Measurements from ENCODE around the gene CNPPD1.

The CNPPD1 gene

DNA sequence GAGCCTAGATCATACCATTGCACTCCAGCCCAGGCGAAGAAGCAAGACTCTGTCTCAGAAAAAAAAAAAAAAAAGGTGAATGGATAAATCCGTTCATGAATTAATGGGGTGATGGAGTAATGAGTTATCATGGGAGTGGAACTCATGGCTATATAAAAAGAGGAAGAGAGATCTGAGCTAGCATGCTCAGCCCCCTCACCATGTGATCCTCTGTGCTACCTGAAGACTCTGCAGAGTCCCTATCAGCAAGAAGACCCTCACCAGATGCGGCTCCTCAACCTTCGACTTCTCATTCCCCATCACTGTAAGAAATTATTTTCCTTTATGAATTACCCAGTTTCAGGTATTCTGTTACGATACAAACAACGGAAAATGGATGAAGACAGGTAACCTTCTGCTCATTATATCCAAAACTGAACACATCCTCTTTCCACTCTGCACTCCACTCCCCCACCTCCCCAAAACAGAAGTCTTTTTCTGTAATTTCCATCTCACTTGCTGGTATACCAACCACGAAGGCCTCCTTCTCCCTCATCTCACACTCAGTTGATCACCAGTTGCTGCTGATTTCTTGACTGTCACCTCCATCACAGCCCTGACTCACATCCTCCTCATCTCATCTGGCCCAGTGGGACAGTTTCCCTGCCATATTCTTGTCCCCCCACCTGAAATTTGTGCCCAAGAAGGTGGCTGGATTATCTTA lies 10.2 kb upstream of the CNPPD1 start:
- Histone ChIP-seq H3K36me3 (ENCODE audit: control insufficient read depth, insufficient read depth, low read length) (peaks cover 25% of the 10 kb centered on the region), H3K27ac (ENCODE audit: low read depth, low read length) (no peak overlapping the region), H3K4me3 (ENCODE audit: low read depth, low read length) (no peak overlapping the region), H3K4me1 (ENCODE audit: control insufficient read depth, insufficient read depth, low read length) (no peaks in the 10 kb centered on the region), H3K9ac (ENCODE audit: low read length) (no peak overlapping the region), H3K27me3 (ENCODE audit: control insufficient read depth, insufficient read depth, low read length) (no peaks in the 10 kb centered on the region), H3K9me3 (ENCODE audit: control insufficient read depth, insufficient read depth, low read depth, low read length) (no peaks in the 10 kb centered on the region)

DNA sequence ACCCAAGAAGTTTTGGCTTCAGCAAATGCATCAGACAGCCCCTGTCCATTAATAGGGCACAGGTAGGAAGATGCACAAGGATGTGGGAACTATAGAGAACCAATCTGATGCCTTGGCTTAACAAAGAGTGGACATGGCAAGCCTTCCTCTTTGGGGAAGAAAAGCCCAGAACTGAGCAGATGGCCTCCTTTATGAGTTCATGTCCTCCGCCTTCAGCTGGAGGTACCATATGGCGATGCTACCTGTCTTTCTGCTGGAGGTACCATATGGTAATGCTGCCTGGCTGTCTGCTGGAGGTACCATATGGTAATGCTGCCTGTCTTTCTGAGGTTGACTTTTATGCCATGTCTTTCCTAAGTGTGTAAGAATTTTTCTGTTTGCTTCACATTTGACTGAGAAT lies 7.4 kb upstream of the CNPPD1 start:
- H3K4me1 ChIP-seq (ENCODE audit: control insufficient read depth, insufficient read depth, low read length) = peaks cover 1% of the 10 kb centered on the region; the same call in 1 of the 2 replicates
- H3K27ac ChIP-seq (ENCODE audit: low read depth, low read length) = no peak overlapping the region
- H3K36me3 ChIP-seq (ENCODE audit: control insufficient read depth, insufficient read depth, low read length) = peaks cover 49% of the 10 kb centered on the region

DNA sequence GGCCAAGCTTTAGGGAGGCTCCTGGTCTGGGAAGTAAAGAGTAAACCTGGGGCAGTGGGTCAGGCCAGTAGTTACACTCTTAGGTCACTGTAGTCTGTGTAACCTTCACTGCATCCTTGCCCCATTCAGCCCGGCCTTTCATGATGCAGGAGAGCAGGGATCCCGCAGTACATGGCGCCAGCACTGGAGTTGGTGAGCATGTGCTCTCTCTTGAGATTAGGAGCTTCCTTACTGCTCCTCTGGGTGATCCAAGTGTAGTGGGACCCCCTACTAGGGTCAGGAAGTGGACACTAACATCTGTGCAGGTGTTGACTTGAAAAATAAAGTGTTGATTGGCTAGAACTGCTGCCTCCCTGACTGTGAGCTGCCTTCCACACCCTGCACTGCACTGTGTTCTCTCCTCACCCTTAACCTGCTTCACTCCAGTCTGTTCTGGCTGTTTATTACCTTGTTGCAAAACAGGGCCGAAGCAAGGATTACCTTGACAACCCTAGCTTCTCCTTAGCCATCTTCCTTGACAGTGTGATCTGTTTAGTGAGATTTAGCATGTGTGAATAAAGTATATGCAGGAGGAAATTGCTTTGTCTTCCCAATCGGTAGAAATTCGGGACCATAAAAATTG lies 6.5 kb upstream of the CNPPD1 start:
- H3K4me3 ChIP-seq (ENCODE audit: low read depth, low read length) = no peak overlapping the region
- H3K36me3 ChIP-seq (ENCODE audit: control insufficient read depth, insufficient read depth, low read length) = peaks cover 49% of the 10 kb centered on the region
- no peaks in the 10 kb centered on the region for H3K27me3 ChIP-seq (ENCODE audit: control insufficient read depth, insufficient read depth, low read length)
- H3K9me3 ChIP-seq (ENCODE audit: control insufficient read depth, insufficient read depth, low read depth, low read length) = no peaks in the 10 kb centered on the region
- H3K4me1 ChIP-seq (ENCODE audit: control insufficient read depth, insufficient read depth, low read length) = peaks cover 6% of the 10 kb centered on the region
- H3K9ac ChIP-seq (ENCODE audit: low read length) = no peak overlapping the region
- H3K27ac ChIP-seq (ENCODE audit: low read depth, low read length) = no peak overlapping the region

More for the DNA sequence above, 7.4 kb upstream of the CNPPD1 start:
- Histone ChIP-seq H3K27me3 (ENCODE audit: control insufficient read depth, insufficient read depth, low read length) (no peaks in the 10 kb centered on the region), H3K4me3 (ENCODE audit: low read depth, low read length) (no peak overlapping the region), H3K9ac (ENCODE audit: low read length) (no peak overlapping the region), H3K9me3 (ENCODE audit: control insufficient read depth, insufficient read depth, low read depth, low read length) (no peaks in the 10 kb centered on the region)

DNA sequence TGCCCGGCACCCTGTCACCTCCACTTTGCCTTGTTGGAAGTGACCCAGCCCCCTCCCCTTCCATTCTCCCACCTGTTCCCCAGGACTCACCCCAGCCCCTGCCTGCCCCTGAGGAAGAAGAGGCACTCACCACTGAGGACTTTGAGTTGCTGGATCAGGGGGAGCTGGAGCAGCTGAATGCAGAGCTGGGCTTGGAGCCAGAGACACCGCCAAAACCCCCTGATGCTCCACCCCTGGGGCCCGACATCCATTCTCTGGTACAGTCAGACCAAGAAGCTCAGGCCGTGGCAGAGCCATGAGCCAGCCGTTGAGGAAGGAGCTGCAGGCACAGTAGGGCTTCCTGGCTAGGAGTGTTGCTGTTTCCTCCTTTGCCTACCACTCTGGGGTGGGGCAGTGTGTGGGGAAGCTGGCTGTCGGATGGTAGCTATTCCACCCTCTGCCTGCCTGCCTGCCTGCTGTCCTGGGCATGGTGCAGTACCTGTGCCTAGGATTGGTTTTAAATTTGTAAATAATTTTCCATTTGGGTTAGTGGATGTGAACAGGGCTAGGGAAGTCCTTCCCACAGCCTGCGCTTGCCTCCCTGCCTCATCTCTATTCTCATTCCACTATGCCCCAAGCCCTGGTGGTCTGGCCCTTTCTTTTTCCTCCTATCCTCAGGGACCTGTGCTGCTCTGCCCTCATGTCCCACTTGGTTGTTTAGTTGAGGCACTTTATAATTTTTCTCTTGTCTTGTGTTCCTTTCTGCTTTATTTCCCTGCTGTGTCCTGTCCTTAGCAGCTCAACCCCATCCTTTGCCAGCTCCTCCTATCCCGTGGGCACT lies 5.8 kb upstream of the CNPPD1 start:
- H3K36me3 ChIP-seq (ENCODE audit: control insufficient read depth, insufficient read depth, low read length) = peaks cover 49% of the 10 kb centered on the region
- no peaks in the 10 kb centered on the region for H3K9me3 ChIP-seq (ENCODE audit: control insufficient read depth, insufficient read depth, low read depth, low read length)
- H3K27me3 ChIP-seq (ENCODE audit: control insufficient read depth, insufficient read depth, low read length) = no peaks in the 10 kb centered on the region
- no peak overlapping the region for H3K4me3 ChIP-seq (ENCODE audit: low read depth, low read length)
- H3K27ac ChIP-seq (ENCODE audit: low read depth, low read length) = no peak overlapping the region
- H3K9ac ChIP-seq (ENCODE audit: low read length) = no peak overlapping the region
- peaks cover 6% of the 10 kb centered on the region for H3K4me1 ChIP-seq (ENCODE audit: control insufficient read depth, insufficient read depth, low read length)

DNA sequence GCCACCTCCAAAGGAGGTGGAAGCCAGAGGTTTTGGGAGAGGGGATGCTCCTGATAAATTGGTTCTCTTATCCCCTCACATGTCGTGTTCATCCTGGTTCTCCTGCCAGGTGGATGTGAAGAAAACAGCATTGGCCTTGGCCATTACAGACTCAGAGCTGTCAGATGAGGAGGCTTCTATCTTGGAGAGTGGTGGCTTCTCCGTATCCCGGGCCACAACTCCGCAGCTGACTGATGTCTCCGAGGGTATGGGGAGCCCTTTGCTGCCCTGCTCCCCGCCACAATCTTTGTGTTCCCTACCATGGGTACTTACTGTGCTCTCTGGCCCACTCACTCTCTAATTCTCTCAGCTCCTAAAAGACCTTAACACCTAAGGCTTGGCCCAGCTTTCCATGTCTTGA lies 4.8 kb upstream of the CNPPD1 start:
- no peaks in the 10 kb centered on the region for H3K9me3 ChIP-seq (ENCODE audit: control insufficient read depth, insufficient read depth, low read depth, low read length)
- H3K4me3 ChIP-seq (ENCODE audit: low read depth, low read length) = no peak overlapping the region
- H3K27ac ChIP-seq (ENCODE audit: low read depth, low read length) = no peak overlapping the region
- no peak overlapping the region for H3K9ac ChIP-seq (ENCODE audit: low read length)
- H3K27me3 ChIP-seq (ENCODE audit: control insufficient read depth, insufficient read depth, low read length) = no peaks in the 10 kb centered on the region
- H3K4me1 ChIP-seq (ENCODE audit: control insufficient read depth, insufficient read depth, low read length) = peaks cover 6% of the 10 kb centered on the region
- H3K36me3 ChIP-seq (ENCODE audit: control insufficient read depth, insufficient read depth, low read length) = peaks cover 49% of the 10 kb centered on the region

DNA sequence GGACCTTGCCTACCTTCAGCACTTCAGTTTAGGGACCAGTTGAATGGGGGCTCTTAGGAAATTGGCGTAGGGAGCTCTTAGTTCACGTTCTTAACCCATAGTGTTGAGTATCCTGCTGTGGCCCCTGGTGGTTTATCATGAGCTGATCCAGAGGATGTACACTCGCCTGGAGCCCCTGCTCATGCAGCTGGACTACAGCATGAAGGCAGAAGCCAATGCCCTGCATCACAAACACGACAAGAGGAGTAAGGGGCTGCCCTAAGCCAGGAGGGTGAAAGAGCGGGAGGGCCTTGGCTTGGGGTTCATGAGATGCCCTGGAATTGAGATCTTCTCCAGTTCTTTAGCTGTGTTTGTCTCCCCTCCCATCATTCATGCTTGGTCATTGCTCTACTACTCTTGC lies 4.2 kb upstream of the CNPPD1 start:
- Histone ChIP-seq H3K27me3 (ENCODE audit: control insufficient read depth, insufficient read depth, low read length) (no peaks in the 10 kb centered on the region), H3K27ac (ENCODE audit: low read depth, low read length) (no peak overlapping the region), H3K4me1 (ENCODE audit: control insufficient read depth, insufficient read depth, low read length) (peaks cover 8% of the 10 kb centered on the region), H3K9me3 (ENCODE audit: control insufficient read depth, insufficient read depth, low read depth, low read length) (no peaks in the 10 kb centered on the region), H3K4me3 (ENCODE audit: low read depth, low read length) (no peak overlapping the region), H3K9ac (ENCODE audit: low read length) (no peak overlapping the region), H3K36me3 (ENCODE audit: control insufficient read depth, insufficient read depth, low read length) (peaks cover 49% of the 10 kb centered on the region)

DNA sequence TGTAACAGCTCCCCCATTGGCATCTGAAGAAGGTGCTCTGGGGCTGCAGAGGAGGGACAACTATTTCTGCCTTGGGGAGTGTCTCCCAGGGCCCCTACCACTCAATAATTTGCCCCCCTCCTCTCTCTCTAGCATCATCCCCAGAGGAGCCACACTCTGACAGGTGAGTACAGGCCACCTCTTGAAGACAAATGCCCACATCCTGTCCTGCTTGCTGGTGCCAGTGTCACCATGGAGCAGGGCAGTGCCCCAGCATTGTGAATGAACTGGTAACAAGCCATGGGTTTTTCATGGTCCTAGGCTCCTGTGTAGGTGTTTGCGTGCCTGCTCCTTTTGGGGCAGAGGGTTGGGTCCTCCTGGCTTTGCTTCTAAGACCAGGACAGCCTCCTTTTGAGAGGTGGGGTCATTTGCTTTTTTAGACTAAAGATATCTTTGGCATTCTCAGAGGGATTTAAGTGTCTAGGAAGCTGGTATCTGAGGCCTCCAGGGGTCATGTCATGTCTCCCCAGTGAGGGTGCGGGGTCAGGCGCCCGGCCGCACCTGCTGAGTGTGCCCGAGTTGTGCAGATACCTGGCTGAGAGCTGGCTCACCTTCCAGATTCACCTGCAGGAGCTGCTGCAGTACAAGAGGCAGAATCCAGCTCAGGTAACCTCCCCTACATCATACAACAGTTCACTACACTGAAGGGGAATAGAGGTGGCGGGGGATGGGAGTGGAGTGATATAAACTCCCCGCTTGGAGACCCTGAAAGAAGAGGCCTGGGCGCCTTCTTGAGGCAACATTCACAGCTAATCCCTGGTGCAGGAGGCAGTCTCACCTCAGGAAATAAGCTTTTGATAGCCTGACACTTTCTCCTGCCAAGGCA lies 3.1 kb upstream of the CNPPD1 start:
- no peaks in the 10 kb centered on the region for H3K9me3 ChIP-seq (ENCODE audit: control insufficient read depth, insufficient read depth, low read depth, low read length)
- peaks cover 12% of the 10 kb centered on the region for H3K4me1 ChIP-seq (ENCODE audit: control insufficient read depth, insufficient read depth, low read length)
- no peak overlapping the region for H3K9ac ChIP-seq (ENCODE audit: low read length)
- no peak overlapping the region for H3K4me3 ChIP-seq (ENCODE audit: low read depth, low read length)
- H3K27ac ChIP-seq (ENCODE audit: low read depth, low read length) = no peak overlapping the region
- H3K36me3 ChIP-seq (ENCODE audit: control insufficient read depth, insufficient read depth, low read length) = peaks cover 51% of the 10 kb centered on the region
- no peaks in the 10 kb centered on the region for H3K27me3 ChIP-seq (ENCODE audit: control insufficient read depth, insufficient read depth, low read length)

DNA sequence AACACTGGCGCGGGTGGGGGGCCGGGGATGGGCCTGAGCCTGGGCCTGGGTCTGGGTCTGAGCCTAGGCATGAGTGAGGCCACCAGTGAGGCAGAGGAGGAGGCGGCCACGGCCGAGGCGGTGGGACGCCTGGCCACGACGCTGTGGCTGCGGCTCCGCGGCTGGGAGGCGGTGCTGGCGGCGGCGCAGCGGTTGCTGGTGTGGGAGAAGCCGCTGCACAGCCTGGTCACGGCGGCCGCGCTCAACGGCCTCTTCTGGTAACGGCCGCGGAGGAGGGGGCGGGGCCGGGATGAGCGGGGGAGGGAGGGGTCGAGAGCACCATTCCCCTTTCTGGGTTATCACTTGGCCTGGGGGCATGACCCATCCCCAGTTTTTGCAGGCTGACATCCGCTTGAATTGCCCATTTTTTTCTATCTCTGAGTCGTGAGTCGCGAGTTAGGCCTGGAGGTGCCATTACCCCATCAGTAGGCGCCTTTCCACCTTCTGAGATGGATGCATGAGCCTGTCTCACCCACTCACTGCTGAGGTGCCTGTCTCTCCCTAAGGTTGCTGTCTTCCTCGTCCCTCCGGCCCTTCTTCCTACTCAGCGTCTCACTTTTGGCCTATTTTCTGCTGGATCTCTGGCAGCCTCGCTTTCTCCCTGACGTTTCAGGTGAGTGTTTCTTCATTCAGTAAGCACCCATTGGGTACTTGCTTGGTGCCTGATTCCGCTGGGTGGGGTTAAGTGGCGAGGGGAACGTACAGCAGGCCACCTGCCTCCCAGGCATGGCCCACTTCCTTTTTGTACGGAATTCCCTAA lies 1.9 kb upstream of the CNPPD1 start:
- peaks cover 51% of the 10 kb centered on the region for H3K36me3 ChIP-seq (ENCODE audit: control insufficient read depth, insufficient read depth, low read length)
- H3K4me3 ChIP-seq (ENCODE audit: low read depth, low read length) = peak overlapping the region; percentile 98
- no peak overlapping the region for H3K27ac ChIP-seq (ENCODE audit: low read depth, low read length)
- H3K9ac ChIP-seq (ENCODE audit: low read length) = peak overlapping the region; percentile 72
- no peaks in the 10 kb centered on the region for H3K9me3 ChIP-seq (ENCODE audit: control insufficient read depth, insufficient read depth, low read depth, low read length)
- H3K4me1 ChIP-seq (ENCODE audit: control insufficient read depth, insufficient read depth, low read length) = peaks cover 12% of the 10 kb centered on the region
- no peaks in the 10 kb centered on the region for H3K27me3 ChIP-seq (ENCODE audit: control insufficient read depth, insufficient read depth, low read length)

DNA sequence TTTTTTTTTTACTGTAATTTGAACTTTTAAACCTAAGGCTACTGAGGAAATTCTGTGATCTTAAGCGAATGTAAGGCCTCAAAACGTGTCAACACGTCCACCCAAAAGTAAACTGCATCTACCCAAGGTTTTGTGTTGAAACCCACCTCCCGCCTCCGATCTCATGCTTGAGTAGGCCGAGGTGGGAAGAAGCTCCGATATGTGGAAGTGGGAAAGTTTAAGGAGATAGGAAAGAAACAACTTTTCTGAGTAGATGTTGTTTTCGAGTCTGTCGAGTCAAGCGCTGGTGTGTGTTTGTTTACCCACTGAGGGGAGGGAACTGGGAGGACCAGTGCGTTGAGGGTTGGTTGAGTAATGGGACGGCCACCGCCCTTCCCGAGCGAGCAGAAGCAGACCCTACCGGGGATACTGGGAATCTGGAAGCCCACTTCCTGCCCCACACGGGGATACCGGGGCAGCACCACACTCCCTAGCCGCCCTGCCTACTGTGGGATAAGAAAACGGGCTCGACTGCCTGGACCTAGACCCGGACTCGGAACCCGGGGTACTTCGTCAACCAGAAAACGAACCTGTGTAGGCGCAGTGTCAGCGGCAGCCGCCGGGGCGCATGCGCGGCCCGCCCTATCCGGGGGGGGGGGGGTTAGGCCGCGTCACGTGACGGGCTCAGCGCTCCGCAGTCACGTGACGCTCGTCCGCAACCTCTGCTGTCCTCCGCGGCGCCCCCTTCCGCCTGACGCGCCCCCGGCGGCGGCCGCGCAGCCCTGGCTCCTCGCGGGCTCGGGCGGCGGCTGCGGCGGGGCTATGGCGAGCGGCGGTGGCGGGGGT lies 1.0 kb upstream of the CNPPD1 start, which contains the start of gene RETREG2:
RETREG2 (plus strand) TSS at position 724 of the 825 bp plus-strand sequence; CDS start at position 802, 78 bp downstream.
- Histone ChIP-seq H3K9ac (ENCODE audit: low read length) (peak within 1 kb of the TSS; percentile 81), H3K4me3 (ENCODE audit: low read depth, low read length) (peak within 1 kb of the TSS; percentile 98), H3K36me3 (ENCODE audit: control insufficient read depth, insufficient read depth, low read length) (peaks cover 48% of the 10 kb centered on the region), H3K27ac (ENCODE audit: low read depth, low read length) (peak within 1 kb of the TSS; percentile 66; the same call in 1 of the 2 replicates), H3K9me3 (ENCODE audit: control insufficient read depth, insufficient read depth, low read depth, low read length) (no peaks in the 10 kb centered on the region), H3K4me1 (ENCODE audit: control insufficient read depth, insufficient read depth, low read length) (peaks cover 12% of the 10 kb centered on the region), H3K27me3 (ENCODE audit: control insufficient read depth, insufficient read depth, low read length) (no peaks in the 10 kb centered on the region)

Data from HUES6 (cell line).